Measurements from ENCODE around the gene PAXX.

DNA sequence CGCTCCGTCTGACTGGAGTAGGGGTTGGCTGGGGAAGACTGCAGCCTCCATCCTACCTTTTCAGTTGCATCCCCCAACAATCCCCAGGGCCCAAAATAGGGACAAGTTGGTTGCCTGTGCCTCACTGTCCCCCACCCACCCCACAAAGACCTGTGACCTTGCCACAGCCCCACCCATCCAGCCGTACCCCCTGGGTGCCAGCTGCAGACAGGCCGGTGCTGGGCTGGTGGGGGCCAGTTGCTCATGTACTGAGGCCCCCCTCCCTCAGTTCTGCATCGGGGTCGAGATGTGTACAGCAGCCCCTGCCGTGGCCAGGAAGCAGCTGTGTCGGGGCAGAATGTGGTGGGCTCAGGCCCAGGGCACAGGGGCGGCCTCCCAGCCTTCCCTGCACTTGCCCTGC, 9.1 kb upstream of the PAXX start:
- TF ChIP-seq POLR2AphosphoS5 (IDR thresholded peaks at IDR 0.05) (no peak), EP300 (conservative IDR thresholded peaks at IDR 0.05; ENCODE audit: poor library complexity, severe bottlenecking) (no peak), EZH2 (IDR thresholded peaks at IDR 0.05; ENCODE audit: borderline replicate concordance, insufficient read depth, low read length, poor library complexity, severe bottlenecking) (no peak), RAD21 (conservative IDR thresholded peaks at IDR 0.05) (no peak)
- TF ChIP-seq, protein P1, sequence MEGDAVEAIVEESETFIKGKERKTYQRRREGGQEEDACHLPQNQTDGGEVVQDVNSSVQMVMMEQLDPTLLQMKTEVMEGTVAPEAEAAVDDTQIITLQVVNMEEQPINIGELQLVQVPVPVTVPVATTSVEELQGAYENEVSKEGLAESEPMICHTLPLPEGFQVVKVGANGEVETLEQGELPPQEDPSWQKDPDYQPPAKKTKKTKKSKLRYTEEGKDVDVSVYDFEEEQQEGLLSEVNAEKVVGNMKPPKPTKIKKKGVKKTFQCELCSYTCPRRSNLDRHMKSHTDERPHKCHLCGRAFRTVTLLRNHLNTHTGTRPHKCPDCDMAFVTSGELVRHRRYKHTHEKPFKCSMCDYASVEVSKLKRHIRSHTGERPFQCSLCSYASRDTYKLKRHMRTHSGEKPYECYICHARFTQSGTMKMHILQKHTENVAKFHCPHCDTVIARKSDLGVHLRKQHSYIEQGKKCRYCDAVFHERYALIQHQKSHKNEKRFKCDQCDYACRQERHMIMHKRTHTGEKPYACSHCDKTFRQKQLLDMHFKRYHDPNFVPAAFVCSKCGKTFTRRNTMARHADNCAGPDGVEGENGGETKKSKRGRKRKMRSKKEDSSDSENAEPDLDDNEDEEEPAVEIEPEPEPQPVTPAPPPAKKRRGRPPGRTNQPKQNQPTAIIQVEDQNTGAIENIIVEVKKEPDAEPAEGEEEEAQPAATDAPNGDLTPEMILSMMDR (IDR thresholded peaks at IDR 0.05; ENCODE audit: poor library complexity, severe bottlenecking): no peak
- TF ChIP-seq, protein P2, sequence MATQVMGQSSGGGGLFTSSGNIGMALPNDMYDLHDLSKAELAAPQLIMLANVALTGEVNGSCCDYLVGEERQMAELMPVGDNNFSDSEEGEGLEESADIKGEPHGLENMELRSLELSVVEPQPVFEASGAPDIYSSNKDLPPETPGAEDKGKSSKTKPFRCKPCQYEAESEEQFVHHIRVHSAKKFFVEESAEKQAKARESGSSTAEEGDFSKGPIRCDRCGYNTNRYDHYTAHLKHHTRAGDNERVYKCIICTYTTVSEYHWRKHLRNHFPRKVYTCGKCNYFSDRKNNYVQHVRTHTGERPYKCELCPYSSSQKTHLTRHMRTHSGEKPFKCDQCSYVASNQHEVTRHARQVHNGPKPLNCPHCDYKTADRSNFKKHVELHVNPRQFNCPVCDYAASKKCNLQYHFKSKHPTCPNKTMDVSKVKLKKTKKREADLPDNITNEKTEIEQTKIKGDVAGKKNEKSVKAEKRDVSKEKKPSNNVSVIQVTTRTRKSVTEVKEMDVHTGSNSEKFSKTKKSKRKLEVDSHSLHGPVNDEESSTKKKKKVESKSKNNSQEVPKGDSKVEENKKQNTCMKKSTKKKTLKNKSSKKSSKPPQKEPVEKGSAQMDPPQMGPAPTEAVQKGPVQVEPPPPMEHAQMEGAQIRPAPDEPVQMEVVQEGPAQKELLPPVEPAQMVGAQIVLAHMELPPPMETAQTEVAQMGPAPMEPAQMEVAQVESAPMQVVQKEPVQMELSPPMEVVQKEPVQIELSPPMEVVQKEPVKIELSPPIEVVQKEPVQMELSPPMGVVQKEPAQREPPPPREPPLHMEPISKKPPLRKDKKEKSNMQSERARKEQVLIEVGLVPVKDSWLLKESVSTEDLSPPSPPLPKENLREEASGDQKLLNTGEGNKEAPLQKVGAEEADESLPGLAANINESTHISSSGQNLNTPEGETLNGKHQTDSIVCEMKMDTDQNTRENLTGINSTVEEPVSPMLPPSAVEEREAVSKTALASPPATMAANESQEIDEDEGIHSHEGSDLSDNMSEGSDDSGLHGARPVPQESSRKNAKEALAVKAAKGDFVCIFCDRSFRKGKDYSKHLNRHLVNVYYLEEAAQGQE (IDR thresholded peaks at IDR 0.05; ENCODE audit: borderline replicate concordance): no peak

Data from neural cell (in vitro differentiated cells).